A673 (cell line): ENCODE data around the gene COX6A2. TPM values are rescaled to one million over a fixed set of nuclear protein-coding genes. Genes with fewer than 3 reads are reported as not detected.

Source experiments
- BruUV-seq: library from RNA; stranded (reverse); fragments of 400-500 nt; replicated peaks from 2 replicates; lab custom pipeline; 2021; lab: Mats Ljungman, UMichigan
- CTCF ChIA-PET: fragments of 300-600 bp; sonication (Branson Sonifier 250); formaldehyde crosslinking; loops from one replicate; lab custom pipeline; 2022; ENCODE audit warnings: antibody characterized with exemption; lab: Charles Lee
- POLR2A ChIA-PET: fragments of 300-600 bp; sonication (Branson Sonifier 250); formaldehyde crosslinking; loops from one replicate; lab custom pipeline; 2022; ENCODE audit warnings: antibody characterized with exemption; ENCODE audit not compliant: low non-redundant PET; lab: Charles Lee
- DNase-seq: peaks from one replicate; pipeline ENCODE4 v3.0.0-alpha.2; 2015; ENCODE audit warnings: low spot score
- H3K27ac ChIP-seq: fragments of 200-600 bp; sonication (generic); 2 replicates; pipeline ENCODE4 v1.5.1; 2016; ENCODE audit warnings: mixed run types, low read depth, mild to moderate bottlenecking, mixed read lengths, antibody characterized with exemption, low read length; ENCODE audit not compliant: poor library complexity, severe bottlenecking
- H3K27me3 ChIP-seq: fragments of 200-600 bp; sonication (generic); replicated peaks from 2 replicates; pipeline ENCODE4 v1.6.1; 2017; ENCODE audit warnings: mixed run types, low read depth, mild to moderate bottlenecking, mixed read lengths, antibody characterized with exemption, low read length; ENCODE audit not compliant: insufficient read depth, poor library complexity
- H3K36me3 ChIP-seq: fragments of 200-600 bp; sonication (generic); 2 replicates; pipeline ENCODE4 v1.6.1; 2016; ENCODE audit warnings: mixed run types, mild to moderate bottlenecking, mixed read lengths, antibody characterized with exemption, low read length; ENCODE audit not compliant: insufficient read depth, poor library complexity, severe bottlenecking
- H3K4me1 ChIP-seq: fragments of 200-600 bp; sonication (generic); 2 replicates; pipeline ENCODE4 v1.6.1; 2017; ENCODE audit warnings: mixed run types, mild to moderate bottlenecking, mixed read lengths, antibody characterized with exemption, low read length; ENCODE audit not compliant: insufficient read depth, poor library complexity, severe bottlenecking
- H3K4me3 ChIP-seq: fragments of 200-600 bp; sonication (generic); 2 replicates; pipeline ENCODE4 v1.5.1; 2016; ENCODE audit warnings: low read depth, mixed run types, mild to moderate bottlenecking, mixed read lengths, low read length; ENCODE audit not compliant: poor library complexity, severe bottlenecking
- H3K9me3 ChIP-seq: fragments of 200-600 bp; sonication (generic); 2 replicates; pipeline ENCODE4 v1.6.1; 2016; ENCODE audit warnings: mixed run types, low read depth, mild to moderate bottlenecking, mixed read lengths, antibody characterized with exemption, low read length; ENCODE audit not compliant: poor library complexity, severe bottlenecking
- CTCF ChIP-seq: fragments of 300-800, 200-600 bp; sonication (generic); conservative IDR thresholded peaks from 2 replicates; pipeline ENCODE4 v1.5.1; 2017; ENCODE audit warnings: low read depth, mild to moderate bottlenecking, antibody characterized with exemption, low read length, moderate library complexity, mixed read lengths
- EZH2 ChIP-seq: fragments of 200-600 bp; sonication (generic); IDR thresholded peaks from 2 replicates; pipeline ENCODE4 v1.6.1; 2017; ENCODE audit warnings: borderline replicate concordance, low read depth, mild to moderate bottlenecking, mixed read lengths, antibody characterized with exemption, low read length; ENCODE audit not compliant: poor library complexity, severe bottlenecking
- intact Hi-C: fragments of 100-400 bp; cut with micrococcal nuclease; formaldehyde crosslinking; loops from one replicate; pipeline ENCODE4 v1.10.0; 2022; ENCODE audit not compliant: unreplicated experiment
- total RNA-seq: library from RNA; stranded (reverse); gene quantifications from 2 replicates; pipeline ENCODE4 v1.2.3, GENCODE V29; 2021

Gene COX6A2
- total RNA-seq, 1 experiment from 2014 or later, result not detected

GRCh38 chr16:31464781-31465260 lies 36.7 kb upstream of the COX6A2 start:
- Histone ChIP-seq H3K27ac (no peak overlapping the region), H3K4me1 (peaks cover 6% of the 10 kb centered on the region), H3K27me3 (no peaks in the 10 kb centered on the region), H3K9me3 (no peaks in the 10 kb centered on the region), H3K36me3 (no peaks in the 10 kb centered on the region), H3K4me3 (no peak overlapping the region)
- CTCF ChIA-PET, result no interaction called here
- POLR2A ChIA-PET, result no interaction called here
- no peak for DNase-seq
- BruUV-seq, result no TSS peak
- TF ChIP-seq EZH2 (no peak), CTCF (no peak)
- intact Hi-C loops, result no loop called here

- no peaks in the 10 kb centered on the region for H3K36me3 ChIP-seq
- H3K27ac ChIP-seq, result no peak overlapping the region
- intact Hi-C loops, result no loop called here
- POLR2A ChIA-PET, result no interaction called here
- no peak for DNase-seq
- H3K4me3 ChIP-seq, result no peak overlapping the region
- H3K4me1 ChIP-seq, result peaks cover 6% of the 10 kb centered on the region
- H3K9me3 ChIP-seq, result no peaks in the 10 kb centered on the region
- H3K27me3 ChIP-seq, result no peaks in the 10 kb centered on the region
- TF ChIP-seq CTCF, result no peak
- no peak for TF ChIP-seq EZH2
- BruUV-seq, result no TSS peak
- CTCF ChIA-PET, result no interaction called here
These were observed 36.2 kb upstream of the COX6A2 start for GRCh38 chr16:31464348-31464769.

GRCh38 chr16:31461921-31462804 lies 34.0 kb upstream of the COX6A2 start:
- CTCF ChIA-PET, result no interaction called here
- no peak overlapping the region for H3K27ac ChIP-seq
- DNase-seq, result no peak
- no peak overlapping the region for H3K4me3 ChIP-seq
- BruUV-seq, result no TSS peak
- intact Hi-C loops, result no loop called here
- no peaks in the 10 kb centered on the region for H3K9me3 ChIP-seq
- POLR2A ChIA-PET, result no interaction called here
- no peaks in the 10 kb centered on the region for H3K27me3 ChIP-seq
- H3K36me3 ChIP-seq, result no peaks in the 10 kb centered on the region
- TF ChIP-seq EZH2 (no peak), CTCF (no peak)
- H3K4me1 ChIP-seq, result peaks cover 14% of the 10 kb centered on the region
